Neutrophil (primary cell): ENCODE measurements around the gene ATP8B4.

Source experiments
- H3K27ac ChIP-seq: fragments of 200-600 bp; sonication (generic); 2 replicates; pipeline ENCODE4 v1.5.1; 2016; ENCODE audit warnings: mild to moderate bottlenecking, moderate library complexity
- H3K27me3 ChIP-seq: fragments of 200-600 bp; sonication (generic); 2 replicates; pipeline ENCODE4 v1.6.0; 2016; ENCODE audit warnings: mild to moderate bottlenecking
- H3K36me3 ChIP-seq: fragments of 200-600 bp; sonication (generic); 2 replicates; pipeline ENCODE4 v1.5.1; 2017
- H3K4me1 ChIP-seq, 2 experiments: fragments of 200-600 bp in 1 of 2; sonication (generic) in 1 of 2; 1 replicate in 1 of 2; 2 replicates in 1 of 2; pipeline versions ENCODE4 v1.5.1 to v1.6.1; 2013 to 2016; ENCODE audit warnings: low read depth in 1 of 2, low read length in 1 of 2, mild to moderate bottlenecking in 1 of 2, moderate library complexity in 1 of 2; ENCODE audit not compliant: control insufficient read depth in 1 of 2, insufficient read depth in 1 of 2
- H3K4me3 ChIP-seq, 2 experiments: fragments of 200-600 bp in 1 of 2; sonication (generic) in 1 of 2; 1 replicate in 1 of 2; 2 replicates in 1 of 2; pipeline ENCODE4 v1.5.1; 2013 to 2016; ENCODE audit warnings: low read depth in 1 of 2, low read length in 1 of 2, mild to moderate bottlenecking in 1 of 2, moderate library complexity in 1 of 2
- H3K9me3 ChIP-seq: fragments of 200-600 bp; sonication (generic); 2 replicates; pipeline ENCODE4 v1.5.1; 2016
- CTCF ChIP-seq: fragments of 200-600 bp; sonication (generic); IDR thresholded peaks from 2 replicates; pipeline ENCODE4 v1.5.1; 2016; ENCODE audit warnings: antibody characterized with exemption

Gene ATP8B4

GRCh38 chr15:49842031-49842730, 276.9 kb downstream of the ATP8B4 start:
- Histone ChIP-seq H3K27ac (no peak overlapping the region), H3K36me3 (peaks cover 77% of the 10 kb centered on the region), H3K9me3 (no peaks in the 10 kb centered on the region), H3K4me3 (no peak overlapping the region), H3K27me3 (no peaks in the 10 kb centered on the region), H3K4me1 (no peaks in the 10 kb centered on the region)
- TF ChIP-seq CTCF, result no peak

- peak overlapping the region; percentile 43 for H3K27ac ChIP-seq
- H3K4me3 ChIP-seq, result no peak overlapping the region
- no peaks in the 10 kb centered on the region for H3K36me3 ChIP-seq
- TF ChIP-seq CTCF, result no peak
- H3K4me1 ChIP-seq, result peaks cover 0 to 6% of the 10 kb centered on the region in 2 experiments
- no peaks in the 10 kb centered on the region for H3K27me3 ChIP-seq
- H3K9me3 ChIP-seq, result no peaks in the 10 kb centered on the region
Observed at GRCh38 chr15:49832511-49832910, 286.5 kb downstream of the ATP8B4 start.

- no peaks in the 10 kb centered on the region for H3K36me3 ChIP-seq
- H3K4me1 ChIP-seq, result peaks cover 0 to 6% of the 10 kb centered on the region in 2 experiments
- H3K27ac ChIP-seq, result peak overlapping the region; percentile 43
- H3K9me3 ChIP-seq, result no peaks in the 10 kb centered on the region
- no peaks in the 10 kb centered on the region for H3K27me3 ChIP-seq
- TF ChIP-seq CTCF, result no peak
- no peak overlapping the region for H3K4me3 ChIP-seq
Observed at GRCh38 chr15:49831206-49831965, 287.6 kb downstream of the ATP8B4 start.

GRCh38 chr15:49830391-49830790, 288.6 kb downstream of the ATP8B4 start:
- Histone ChIP-seq H3K4me3 (no peak overlapping the region), H3K27me3 (no peaks in the 10 kb centered on the region), H3K36me3 (peaks cover 4% of the 10 kb centered on the region), H3K9me3 (no peaks in the 10 kb centered on the region), H3K4me1 (peaks cover 0 to 6% of the 10 kb centered on the region in 2 experiments), H3K27ac (no peak overlapping the region)
- no peak for TF ChIP-seq CTCF

- H3K4me3 ChIP-seq, result no peak overlapping the region
- H3K27me3 ChIP-seq, result no peaks in the 10 kb centered on the region
- H3K36me3 ChIP-seq, result peaks cover 8% of the 10 kb centered on the region
Observed at GRCh38 chr15:49827311-49827710, 291.7 kb downstream of the ATP8B4 start.

More at GRCh38 chr15:49827311-49827710, 291.7 kb downstream of the ATP8B4 start:
- no peak overlapping the region for H3K27ac ChIP-seq
- H3K4me1 ChIP-seq, result peaks cover 0 to 6% of the 10 kb centered on the region in 2 experiments
- H3K9me3 ChIP-seq, result no peaks in the 10 kb centered on the region
- TF ChIP-seq CTCF, result no peak
